HCT116 (cell line): ENCODE results near the gene HSPA4. TPM values are rescaled to one million over a fixed set of nuclear protein-coding genes. Genes with fewer than 3 reads are reported as not detected.

Experiments used
- ATAC-seq: fragments of 200-7000 bp; cut with Tn5 transposase; 2 replicates; pipeline ENCODE4 v1.9.1; 2020; ENCODE audit warnings: mild to moderate bottlenecking, moderate library complexity
- BruUV-seq: library from RNA; stranded (reverse); fragments of 400-500 nt; replicated peaks from 2 replicates; lab custom pipeline; 2021; lab: Mats Ljungman, UMichigan
- CTCF ChIA-PET: fragments of 300-600 bp; sonication (Branson Sonifier 250); formaldehyde crosslinking; loops from one replicate; lab custom pipeline; 2021; ENCODE audit warnings: antibody characterized with exemption; lab: Charles Lee
- POLR2A ChIA-PET: fragments of 300-600, 350-600 bp; sonication (Branson Sonifier 250); formaldehyde crosslinking; loops from one replicate; lab custom pipeline; 2021; ENCODE audit warnings: antibody characterized with exemption; lab: Charles Lee
- RAD21 ChIA-PET, 2 experiments: fragments of 300-600 bp; sonication (Branson Sonifier 250); formaldehyde crosslinking; loops; one replicate each; lab custom pipeline; 2023; ENCODE audit warnings: low total read pairs in 2 of 2; ENCODE audit not compliant: uncharacterized antibody in 2 of 2, unreplicated experiment in 2 of 2, low non-redundant PET in 1 of 2; lab: Charles Lee
- DNase-seq: peaks from one replicate; pipeline ENCODE4 v3.0.0-alpha.2; 2010; ENCODE audit warnings: low read depth, low spot score
- H2AFZ ChIP-seq: fragments of 200-600 bp; shearing (Covaris generic), sonication (generic); 2 replicates; pipeline ENCODE4 v1.6.1; 2017; ENCODE audit warnings: low read depth, mixed run types, mixed read lengths, antibody characterized with exemption, low read length; ENCODE audit not compliant: poor library complexity, severe bottlenecking
- H3K27ac ChIP-seq: 2 replicates; pipeline ENCODE4 v1.5.1; 2012; ENCODE audit warnings: low read depth, low read length
- H3K27me3 ChIP-seq: fragments of 200-600 bp; sonication (generic); 2 replicates; pipeline ENCODE4 v1.6.1; 2016; ENCODE audit warnings: mixed run types, low read length, mixed read lengths; ENCODE audit not compliant: insufficient read depth
- H3K36me3 ChIP-seq, 2 experiments: fragments of 200-500 bp in 1 of 2; fragments of 200-600 bp in 1 of 2; sonication (Bioruptor generic) in 1 of 2; sonication (generic) in 1 of 2; 2 replicates each; pipeline versions ENCODE4 v1.5.1 to v1.6.1; 2014 to 2016; ENCODE audit warnings: low read length in 2 of 2, inconsistent platforms in 1 of 2, mixed read lengths in 1 of 2, mixed run types in 1 of 2; ENCODE audit not compliant: insufficient read depth in 2 of 2, control insufficient read depth in 1 of 2
- H3K4me1 ChIP-seq, 2 experiments: fragments of 200-600 bp in 1 of 2; sonication (generic) in 1 of 2; 2 replicates each; pipeline versions ENCODE4 v1.5.1 to v1.6.1; 2012 to 2017; ENCODE audit warnings: low read length in 2 of 2, inconsistent platforms in 1 of 2, mild to moderate bottlenecking in 1 of 2, mixed read lengths in 1 of 2, mixed run types in 1 of 2, moderate library complexity in 1 of 2; ENCODE audit not compliant: insufficient read depth in 2 of 2, control insufficient read depth in 1 of 2
- H3K4me2 ChIP-seq: fragments of 200-600 bp; sonication (generic); 2 replicates; pipeline ENCODE4 v1.6.1; 2017; ENCODE audit warnings: mixed run types, low read length, mixed read lengths
- H3K4me3 ChIP-seq, 2 experiments: fragments of 200-600 bp in 1 of 2; sonication (generic) in 1 of 2; replicated peaks in 1 of 2; 2 replicates each; pipeline ENCODE4 v1.5.1; 2011 to 2016; ENCODE audit warnings: low read length in 2 of 2, control low read depth in 1 of 2, low read depth in 1 of 2, mild to moderate bottlenecking in 1 of 2, mixed read lengths in 1 of 2, mixed run types in 1 of 2
- H3K79me2 ChIP-seq: fragments of 200-600 bp; sonication (generic); 2 replicates; pipeline ENCODE4 v1.6.1; 2017; ENCODE audit warnings: mild to moderate bottlenecking, mixed run types, low read length, moderate library complexity, mixed read lengths; ENCODE audit not compliant: insufficient read depth
- H3K9ac ChIP-seq: fragments of 200-600 bp; sonication (generic); 2 replicates; pipeline ENCODE4 v1.6.1; 2016; ENCODE audit warnings: low read length, mixed read lengths
- H3K9me2 ChIP-seq: fragments of 200-600 bp; sonication (generic), shearing (Covaris generic); 2 replicates; pipeline ENCODE4 v1.6.1; 2017; ENCODE audit warnings: mixed run types, mild to moderate bottlenecking, moderate library complexity; ENCODE audit not compliant: insufficient read depth
- H3K9me3 ChIP-seq, 2 experiments: fragments of 200-500 bp in 1 of 2; fragments of 200-600 bp in 1 of 2; sonication (Bioruptor generic) in 1 of 2; sonication (generic) in 1 of 2; 2 replicates each; pipeline ENCODE4 v1.6.1; 2014 to 2017; ENCODE audit warnings: low read length in 2 of 2, mixed read lengths in 2 of 2, inconsistent platforms in 1 of 2, low read depth in 1 of 2, mild to moderate bottlenecking in 1 of 2, mixed run types in 1 of 2, moderate library complexity in 1 of 2; ENCODE audit not compliant: control insufficient read depth in 1 of 2, insufficient read depth in 1 of 2
- H4K20me1 ChIP-seq: fragments of 200-600 bp; sonication (generic), shearing (Covaris generic); 2 replicates; pipeline ENCODE4 v1.6.1; 2017; ENCODE audit warnings: mixed run types, mild to moderate bottlenecking, moderate library complexity; ENCODE audit not compliant: insufficient read depth
- ELF1 ChIP-seq: IDR thresholded peaks from 2 replicates; pipeline ENCODE4 v1.6.1; 2012; ENCODE audit warnings: low read depth, borderline replicate concordance
- POLR2A ChIP-seq: IDR thresholded peaks from 2 replicates; pipeline ENCODE4 v1.7.0; 2011; ENCODE audit warnings: borderline replicate concordance; ENCODE audit not compliant: insufficient read depth, insufficient read length; ENCODE audit errors: extremely low read depth
- POLR2AphosphoS5 ChIP-seq: IDR thresholded peaks from 2 replicates; pipeline ENCODE4 v1.6.1; 2011; ENCODE audit warnings: mild to moderate bottlenecking, low read depth, low read length, moderate library complexity
- RAD21 ChIP-seq: IDR thresholded peaks from 2 replicates; pipeline ENCODE4 v1.6.1; 2012; ENCODE audit warnings: low read depth, mild to moderate bottlenecking
- SIN3A ChIP-seq: IDR thresholded peaks from 2 replicates; pipeline ENCODE4 v1.6.1; 2012; ENCODE audit warnings: low read depth
- SP1 ChIP-seq: IDR thresholded peaks from 2 replicates; pipeline ENCODE4 v1.6.1; 2012; ENCODE audit warnings: low read depth
- SRF ChIP-seq: IDR thresholded peaks from 2 replicates; pipeline ENCODE4 v1.6.1; 2012; ENCODE audit warnings: low read depth
- TCF7L2 ChIP-seq: IDR thresholded peaks from 2 replicates; pipeline ENCODE4 v1.7.0; 2011; ENCODE audit warnings: borderline replicate concordance, inconsistent platforms; ENCODE audit not compliant: insufficient read depth, insufficient read length; ENCODE audit errors: extremely low read depth
- intact Hi-C: fragments of 100-400 bp; cut with micrococcal nuclease; formaldehyde crosslinking; loops from 2 replicates; pipeline ENCODE4 v1.10.0; 2022
- total RNA-seq: library from RNA; stranded (reverse); gene quantifications from one replicate; pipeline ENCODE4 v1.2.1, GENCODE V29; 2021; ENCODE audit not compliant: unreplicated experiment
- TF ChIP-seq, protein P1 (sequence below): IDR thresholded peaks from 2 replicates; pipeline ENCODE4 v1.6.1; 2012; ENCODE audit warnings: low read depth
- TF ChIP-seq, protein P2 (sequence below): IDR thresholded peaks from 2 replicates; pipeline ENCODE4 v1.6.1; 2012

Gene HSPA4
- total RNA-seq, 1 experiment from 2014 or later, result 212 TPM

DNA sequence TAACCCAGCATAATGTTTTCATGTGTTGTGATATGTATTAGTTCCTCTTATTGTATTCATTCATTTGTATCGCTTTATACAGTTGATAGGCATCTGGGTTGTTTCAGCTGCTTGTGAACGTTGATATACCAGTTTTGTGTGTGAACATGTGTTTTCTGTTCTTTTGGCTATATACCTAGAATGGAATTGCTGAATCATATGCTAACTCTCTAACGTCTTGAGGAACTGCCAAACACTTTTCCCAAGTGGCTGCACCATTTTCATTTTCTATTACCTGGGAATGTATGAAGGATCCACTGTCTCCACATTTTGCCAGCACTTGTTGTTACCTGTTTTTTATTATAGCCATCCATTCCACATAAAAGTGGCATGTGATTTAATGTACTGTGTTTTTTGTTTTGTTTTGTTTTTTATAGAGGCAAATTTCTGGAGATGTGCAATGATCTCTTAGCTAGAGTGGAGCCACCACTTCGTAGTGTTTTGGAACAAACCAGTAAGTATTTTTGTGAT is 34.6 kb downstream of the HSPA4 start:
- no peaks in the 10 kb centered on the region for H3K9me2 ChIP-seq
- H3K79me2 ChIP-seq, result peaks cover 80% of the 10 kb centered on the region
- POLR2A ChIA-PET, result no interaction called here
- H3K4me1 ChIP-seq, result no peaks in the 10 kb centered on the region
- no peak for TF ChIP-seq SIN3A
- no peak for TF ChIP-seq TCF7L2
- TF ChIP-seq POLR2A, result no peak
- no peak for TF ChIP-seq SRF
- no peak for TF ChIP-seq POLR2AphosphoS5
- TF ChIP-seq SP1, result no peak
- TF ChIP-seq ELF1, result no peak
- TF ChIP-seq, protein P1, sequence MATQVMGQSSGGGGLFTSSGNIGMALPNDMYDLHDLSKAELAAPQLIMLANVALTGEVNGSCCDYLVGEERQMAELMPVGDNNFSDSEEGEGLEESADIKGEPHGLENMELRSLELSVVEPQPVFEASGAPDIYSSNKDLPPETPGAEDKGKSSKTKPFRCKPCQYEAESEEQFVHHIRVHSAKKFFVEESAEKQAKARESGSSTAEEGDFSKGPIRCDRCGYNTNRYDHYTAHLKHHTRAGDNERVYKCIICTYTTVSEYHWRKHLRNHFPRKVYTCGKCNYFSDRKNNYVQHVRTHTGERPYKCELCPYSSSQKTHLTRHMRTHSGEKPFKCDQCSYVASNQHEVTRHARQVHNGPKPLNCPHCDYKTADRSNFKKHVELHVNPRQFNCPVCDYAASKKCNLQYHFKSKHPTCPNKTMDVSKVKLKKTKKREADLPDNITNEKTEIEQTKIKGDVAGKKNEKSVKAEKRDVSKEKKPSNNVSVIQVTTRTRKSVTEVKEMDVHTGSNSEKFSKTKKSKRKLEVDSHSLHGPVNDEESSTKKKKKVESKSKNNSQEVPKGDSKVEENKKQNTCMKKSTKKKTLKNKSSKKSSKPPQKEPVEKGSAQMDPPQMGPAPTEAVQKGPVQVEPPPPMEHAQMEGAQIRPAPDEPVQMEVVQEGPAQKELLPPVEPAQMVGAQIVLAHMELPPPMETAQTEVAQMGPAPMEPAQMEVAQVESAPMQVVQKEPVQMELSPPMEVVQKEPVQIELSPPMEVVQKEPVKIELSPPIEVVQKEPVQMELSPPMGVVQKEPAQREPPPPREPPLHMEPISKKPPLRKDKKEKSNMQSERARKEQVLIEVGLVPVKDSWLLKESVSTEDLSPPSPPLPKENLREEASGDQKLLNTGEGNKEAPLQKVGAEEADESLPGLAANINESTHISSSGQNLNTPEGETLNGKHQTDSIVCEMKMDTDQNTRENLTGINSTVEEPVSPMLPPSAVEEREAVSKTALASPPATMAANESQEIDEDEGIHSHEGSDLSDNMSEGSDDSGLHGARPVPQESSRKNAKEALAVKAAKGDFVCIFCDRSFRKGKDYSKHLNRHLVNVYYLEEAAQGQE, result no peak
- TF ChIP-seq, protein P2, sequence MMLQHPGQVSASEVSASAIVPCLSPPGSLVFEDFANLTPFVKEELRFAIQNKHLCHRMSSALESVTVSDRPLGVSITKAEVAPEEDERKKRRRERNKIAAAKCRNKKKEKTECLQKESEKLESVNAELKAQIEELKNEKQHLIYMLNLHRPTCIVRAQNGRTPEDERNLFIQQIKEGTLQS, result no peak
- TF ChIP-seq RAD21, result no peak
- H3K4me3 ChIP-seq, result no peak overlapping the region
- BruUV-seq, result no TSS peak
- intact Hi-C loops, result no loop called here
- RAD21 ChIA-PET, result no interaction called here
- ATAC-seq (no peak), DNase-seq (no peak)
- no peaks in the 10 kb centered on the region for H3K9me3 ChIP-seq
- no peak overlapping the region for H2AFZ ChIP-seq
- peaks cover 3% of the 10 kb centered on the region; the same call in 1 of the 2 replicates for H4K20me1 ChIP-seq
- no peak overlapping the region for H3K4me2 ChIP-seq
- CTCF ChIA-PET, result no interaction called here
- no peak overlapping the region for H3K9ac ChIP-seq
- H3K27ac ChIP-seq, result no peak overlapping the region
- H3K36me3 ChIP-seq, result peaks cover 30 to 31% of the 10 kb centered on the region in 2 experiments
- no peaks in the 10 kb centered on the region for H3K27me3 ChIP-seq
